GM12878 (cell line): ENCODE results near the gene LZTFL1.

ENCODE experiments used
- EP300 ChIP-seq, 2 experiments: fragments of 150-350 bp in 1 of 2; IDR thresholded peaks; 2 replicates each; pipeline ENCODE4 v1.6.1; 2011 to 2012; ENCODE audit warnings: low read depth in 2 of 2, low read length in 2 of 2, borderline replicate concordance in 1 of 2, improper control_type of control experiment in 1 of 2, inconsistent platforms in 1 of 2; ENCODE audit not compliant: control insufficient read depth in 1 of 2
- RELA ChIP-seq: fragments of 450-650 bp; IDR thresholded peaks from 2 replicates; pipeline ENCODE4 v1.8.0; 2014; ENCODE audit warnings: borderline replicate concordance; ENCODE audit not compliant: partially characterized antibody
- RFX5 ChIP-seq: IDR thresholded peaks from 2 replicates; pipeline ENCODE4 v1.6.1; 2011; ENCODE audit warnings: low read depth, low read length, improper control_type of control experiment
- ZNF274 ChIP-seq: IDR thresholded peaks from one replicate; pipeline ENCODE4 v1.8.0; 2011; ENCODE audit not compliant: insufficient read length, insufficient read depth
- TF ChIP-seq, protein P1 (sequence below), 3 experiments: IDR thresholded peaks in 2 of 3; conservative IDR thresholded peaks in 1 of 3; 2 replicates each; pipeline ENCODE4 v1.5.1; 2011; ENCODE audit warnings: low read depth in 3 of 3, low read length in 3 of 3, mild to moderate bottlenecking in 3 of 3, control low read depth in 2 of 3, moderate library complexity in 2 of 3, inconsistent platforms in 1 of 3, mixed read lengths in 1 of 3; ENCODE audit not compliant: control insufficient read depth in 2 of 3, insufficient read depth in 1 of 3; ENCODE audit errors: extremely low read depth in 1 of 3

- no peak for TF ChIP-seq RELA
- no peak for TF ChIP-seq ZNF274
- TF ChIP-seq, protein P1, sequence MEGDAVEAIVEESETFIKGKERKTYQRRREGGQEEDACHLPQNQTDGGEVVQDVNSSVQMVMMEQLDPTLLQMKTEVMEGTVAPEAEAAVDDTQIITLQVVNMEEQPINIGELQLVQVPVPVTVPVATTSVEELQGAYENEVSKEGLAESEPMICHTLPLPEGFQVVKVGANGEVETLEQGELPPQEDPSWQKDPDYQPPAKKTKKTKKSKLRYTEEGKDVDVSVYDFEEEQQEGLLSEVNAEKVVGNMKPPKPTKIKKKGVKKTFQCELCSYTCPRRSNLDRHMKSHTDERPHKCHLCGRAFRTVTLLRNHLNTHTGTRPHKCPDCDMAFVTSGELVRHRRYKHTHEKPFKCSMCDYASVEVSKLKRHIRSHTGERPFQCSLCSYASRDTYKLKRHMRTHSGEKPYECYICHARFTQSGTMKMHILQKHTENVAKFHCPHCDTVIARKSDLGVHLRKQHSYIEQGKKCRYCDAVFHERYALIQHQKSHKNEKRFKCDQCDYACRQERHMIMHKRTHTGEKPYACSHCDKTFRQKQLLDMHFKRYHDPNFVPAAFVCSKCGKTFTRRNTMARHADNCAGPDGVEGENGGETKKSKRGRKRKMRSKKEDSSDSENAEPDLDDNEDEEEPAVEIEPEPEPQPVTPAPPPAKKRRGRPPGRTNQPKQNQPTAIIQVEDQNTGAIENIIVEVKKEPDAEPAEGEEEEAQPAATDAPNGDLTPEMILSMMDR (IDR thresholded peaks at IDR 0.05 in 2 of 3, conservative IDR thresholded peaks at IDR 0.05 in 1 of 3; ENCODE audit: control insufficient read depth in 2 of 3, extremely low read depth in 1 of 3, insufficient read depth in 1 of 3, low read depth in 3 of 3, low read length in 3 of 3): no peak
- no peak for TF ChIP-seq RFX5
- TF ChIP-seq EP300 (IDR thresholded peaks at IDR 0.05; ENCODE audit: borderline replicate concordance in 1 of 2, control insufficient read depth in 1 of 2, low read depth in 2 of 2, low read length in 2 of 2): no peak
Observed at GRCh38 chr3:45887285-45887684, 45.4 kb upstream of the LZTFL1 start.
